Measurements from ENCODE around the gene NXT2.
"Not testable (repeated sequence)": the region's sequence is repeated elsewhere in the genome, so short reads cannot be mapped to it uniquely, and the experiment has no call there.

Gene NXT2

DNA sequence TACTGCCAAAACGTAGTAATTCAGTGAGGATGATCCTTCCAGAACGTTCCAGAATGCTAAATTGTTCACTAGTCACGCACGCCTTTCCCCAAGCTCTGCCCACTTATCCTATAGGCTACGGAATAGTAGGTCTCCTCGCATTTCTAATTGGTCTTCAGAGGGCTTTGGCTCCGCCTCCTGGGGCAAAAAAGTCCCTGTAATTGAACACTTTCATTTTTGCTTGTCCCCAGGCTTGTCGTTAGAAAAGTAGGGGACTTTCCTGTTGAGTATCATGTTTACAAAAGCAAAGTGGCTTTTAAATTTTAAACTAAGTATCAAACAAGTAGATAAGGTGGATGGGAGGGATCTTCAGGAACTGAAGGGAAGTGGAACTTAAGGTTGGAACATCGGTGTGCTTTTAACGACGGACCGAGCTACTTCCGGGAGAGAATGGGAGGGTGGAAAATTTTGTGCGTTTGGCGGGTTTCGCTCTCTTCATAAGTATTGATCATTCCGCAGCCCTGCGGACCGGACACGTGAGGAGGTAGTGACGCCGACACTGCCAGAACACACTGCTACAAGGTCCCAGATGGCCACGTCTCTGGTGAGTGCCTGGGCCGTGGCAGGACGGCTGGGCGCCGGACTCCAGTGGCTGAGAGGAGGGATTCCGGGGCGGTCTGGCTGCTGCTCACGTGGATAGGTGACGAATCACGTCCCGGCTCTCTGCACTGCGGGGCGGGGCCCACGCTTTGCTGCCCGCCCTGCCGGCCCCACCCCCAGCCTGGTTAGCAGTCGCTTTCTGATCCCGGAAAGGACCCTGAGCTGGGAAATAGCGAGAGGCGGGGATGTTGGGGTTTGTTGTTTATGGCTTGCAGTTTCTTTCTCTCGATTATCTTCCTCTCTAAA lies at the start of gene NXT2:
Gene NXT2, plus strand, starts transcription at position 406 of the 885 bp plus-strand sequence. Its CDS starts 163 bp downstream, at position 569.
- peak; percentile 84 for DNase-seq

DNA sequence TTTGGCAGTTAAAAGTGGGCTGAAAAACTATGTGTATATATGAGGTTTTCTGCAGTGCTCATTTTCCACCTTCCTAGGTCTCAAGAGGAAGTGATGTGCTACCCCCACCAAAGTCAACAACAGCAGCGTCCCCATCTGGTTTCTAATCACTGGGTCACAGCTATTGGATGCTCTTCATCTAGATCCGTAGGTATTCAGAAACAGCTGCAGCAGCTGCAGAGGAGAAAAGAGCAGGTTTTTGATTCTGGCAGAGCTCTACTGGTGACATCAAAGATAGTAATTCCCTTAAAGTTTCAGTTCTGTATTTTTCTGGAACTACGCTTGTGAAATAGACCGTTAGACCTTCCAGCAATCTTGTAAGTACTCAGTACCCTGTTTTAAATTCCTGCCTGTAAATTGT lies 49.0 kb upstream of the NXT2 start:
- DNase-seq, result no peak

DNA sequence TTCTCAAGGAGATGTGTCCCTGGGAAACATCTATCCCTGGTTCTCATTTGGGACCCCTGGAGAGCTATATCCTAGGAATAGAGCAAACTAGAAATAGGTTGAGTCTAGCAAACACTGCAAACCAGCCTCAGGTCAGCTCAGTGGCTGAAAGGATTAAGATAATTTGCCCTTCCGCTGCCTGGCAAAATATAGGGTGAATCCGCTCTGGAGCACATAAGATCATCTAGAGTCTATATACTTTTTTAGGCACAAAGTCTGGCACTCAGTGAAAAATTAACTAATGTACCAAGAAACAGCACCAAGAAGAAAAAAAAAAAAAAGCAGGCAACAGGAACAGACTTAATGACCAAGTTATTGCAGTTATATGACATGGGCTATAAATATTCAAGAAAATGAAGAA lies 47.5 kb upstream of the NXT2 start:
- DNase-seq, result no peak

DNA sequence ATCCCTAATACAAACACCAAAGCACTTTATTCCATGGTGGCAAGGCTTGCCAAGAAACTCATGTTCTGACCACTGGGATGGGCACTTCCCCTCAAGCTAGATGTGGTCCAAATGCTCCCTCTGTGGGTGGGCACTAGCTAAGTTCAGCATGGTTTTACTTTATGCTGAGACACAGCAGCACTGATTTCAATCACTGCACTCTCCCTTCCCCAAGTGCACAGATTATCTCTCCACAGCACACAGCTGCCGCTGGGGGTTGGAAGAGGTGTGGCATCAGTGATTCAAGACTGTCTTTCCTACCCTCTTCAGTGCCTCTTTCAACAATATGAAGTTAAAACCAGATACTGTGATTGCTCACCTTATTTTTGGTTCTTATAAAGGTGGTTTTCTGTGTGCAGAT lies 38.2 kb upstream of the NXT2 start:
- DNase-seq, result no peak

DNA sequence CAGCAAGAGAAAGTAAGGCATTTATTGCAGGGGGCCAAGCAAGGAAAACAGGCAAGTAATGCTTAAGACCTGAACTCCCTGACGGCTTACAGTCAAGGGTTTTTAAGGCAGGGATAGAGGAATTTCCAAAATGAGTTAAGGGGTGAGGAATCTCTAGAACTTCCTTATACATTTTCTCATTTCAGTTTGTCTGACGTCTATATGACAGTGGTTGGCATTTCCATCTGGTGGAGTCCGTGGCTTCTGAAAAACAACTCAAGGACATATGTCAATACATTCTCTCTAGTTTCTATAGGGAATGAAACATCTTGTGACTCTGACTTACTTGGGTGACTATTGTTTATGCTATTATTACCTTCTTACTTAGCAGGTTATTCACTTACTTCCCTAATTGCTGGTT lies 35.5 kb upstream of the NXT2 start:
- DNase-seq, result no peak

DNA sequence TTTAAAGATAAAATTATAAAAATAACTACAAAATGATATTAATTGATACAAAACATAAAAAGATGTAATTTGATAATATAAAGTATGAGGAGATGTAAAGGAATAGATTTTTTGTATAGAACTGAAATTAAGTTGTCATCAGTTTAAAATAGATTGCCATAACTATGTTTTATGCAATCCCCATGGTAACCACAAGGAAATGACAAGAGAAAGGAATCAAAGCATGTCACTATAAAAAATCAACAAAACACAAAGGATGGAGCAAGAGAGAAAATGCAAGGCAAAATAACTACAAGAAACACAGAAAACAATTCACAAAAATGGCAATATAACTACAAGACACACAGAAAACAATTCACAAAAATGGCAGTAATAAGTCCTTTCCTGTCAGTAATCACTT lies 27.7 kb upstream of the NXT2 start:
- DNase-seq, result no peak

DNA sequence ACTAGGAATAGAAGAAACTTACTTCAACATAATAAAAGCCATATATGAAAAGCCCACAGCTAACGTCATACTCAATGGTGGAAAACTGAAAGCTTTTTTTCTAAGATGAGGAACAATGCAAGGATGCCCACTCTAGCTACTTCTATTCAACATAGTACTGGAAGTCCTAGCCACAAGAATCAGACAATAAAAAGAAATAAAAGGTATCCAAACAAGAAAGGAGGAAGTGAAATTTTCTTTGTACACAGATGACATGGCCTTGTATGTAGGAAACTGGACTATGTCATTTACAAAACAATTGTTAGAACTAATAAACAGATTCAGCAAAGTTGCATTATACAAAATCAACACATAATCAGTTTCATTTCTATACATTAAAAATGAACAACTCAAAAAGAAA lies 25.5 kb upstream of the NXT2 start:
- DNase-seq, result no peak

DNA sequence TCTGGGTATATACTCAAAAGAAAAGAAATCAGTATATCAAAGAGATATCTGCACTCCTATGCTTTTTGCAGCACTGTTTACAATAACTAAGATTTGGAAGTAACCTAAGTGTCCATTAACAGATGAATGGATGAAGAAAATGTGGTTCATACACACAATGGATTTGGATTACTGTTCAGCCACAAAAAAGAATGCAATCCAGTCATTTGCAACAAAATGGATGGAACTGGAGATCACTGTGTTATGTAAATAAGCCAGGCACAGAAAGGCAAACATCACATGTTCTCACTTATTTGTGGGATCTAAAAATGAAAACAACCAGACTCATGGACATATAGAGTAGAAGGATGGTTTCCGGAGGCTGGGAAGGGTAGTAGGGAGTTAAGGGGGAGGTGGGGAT lies 17.6 kb upstream of the NXT2 start:
- no peak for DNase-seq

DNA sequence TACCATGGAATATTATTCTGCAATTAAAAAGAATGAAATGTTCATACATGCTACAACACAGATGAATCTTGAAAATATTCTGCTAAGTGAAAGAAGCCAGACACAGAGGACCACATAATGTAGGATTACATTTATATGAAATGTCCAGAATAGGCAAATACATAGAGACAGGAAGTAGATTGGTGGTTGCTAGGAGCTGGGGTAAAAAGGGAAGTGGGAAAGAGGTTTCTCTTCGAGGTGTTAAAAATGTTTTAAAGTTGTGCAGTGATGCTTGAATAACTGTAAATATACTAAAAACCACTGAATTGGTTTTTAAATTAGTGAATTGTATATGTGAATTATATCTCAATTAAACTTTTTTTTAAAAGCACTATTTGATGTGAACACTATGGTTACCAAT lies 3.6 kb upstream of the NXT2 start:
- no peak for DNase-seq

DNA sequence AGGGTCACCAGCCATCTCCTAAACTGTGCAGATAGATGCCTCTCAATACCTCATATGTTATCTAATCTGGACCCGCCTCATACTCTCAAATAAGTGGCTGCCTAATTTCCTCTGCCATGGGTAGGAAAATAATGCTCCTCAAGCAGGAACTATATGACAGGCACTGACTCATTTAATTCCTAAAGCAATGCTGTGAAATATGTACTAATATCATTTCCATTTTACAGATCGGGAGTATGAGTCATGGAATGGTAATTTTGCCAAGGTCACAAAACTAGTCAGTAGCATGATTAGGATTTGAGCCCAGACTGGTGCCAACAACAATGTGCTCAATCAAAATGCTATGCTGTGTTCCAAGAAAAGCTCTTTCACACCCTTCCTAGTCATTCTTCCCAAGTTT lies 3.0 kb upstream of the NXT2 start:
- DNase-seq, result no peak

DNA sequence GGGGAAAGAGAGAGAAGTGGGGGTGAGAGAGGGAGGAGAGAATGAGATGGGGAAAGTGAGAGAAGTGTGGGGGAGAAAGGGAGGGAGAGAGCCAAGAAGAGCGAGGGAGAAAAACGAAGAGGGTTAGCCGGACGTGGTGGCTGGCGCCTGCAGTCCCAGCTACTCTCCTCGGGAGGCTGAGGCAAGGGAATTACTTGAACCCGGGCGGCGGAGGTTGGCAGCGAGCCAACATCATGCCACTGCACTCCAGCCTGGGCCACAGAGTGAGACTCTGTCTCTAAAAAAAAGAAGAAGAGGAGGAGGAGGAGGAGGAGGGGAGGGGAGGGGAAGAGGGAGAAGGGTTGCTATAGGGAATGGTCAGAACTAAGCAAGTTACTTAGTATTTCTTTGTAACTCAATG lies 1.7 kb upstream of the NXT2 start:
- no peak for DNase-seq

DNA sequence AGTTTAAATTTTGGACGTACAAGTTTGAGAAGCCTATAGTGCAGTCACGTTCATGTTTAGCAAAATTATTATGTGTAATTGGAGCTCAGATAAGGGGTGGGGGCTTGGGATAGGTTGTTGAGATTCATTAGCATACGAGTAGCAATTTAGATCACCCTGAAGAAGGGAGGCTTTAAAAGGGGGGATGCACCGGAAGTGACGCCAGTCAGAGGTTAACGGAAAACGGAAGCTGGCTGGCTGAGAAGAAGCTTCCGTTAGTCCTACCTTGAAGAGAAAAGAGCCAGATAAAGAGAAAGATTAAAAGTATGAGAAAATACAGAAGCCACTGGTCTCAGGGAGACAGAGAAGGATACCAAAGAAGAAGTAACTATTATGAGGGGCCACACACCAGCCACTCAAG lies 1.1 kb upstream of the NXT2 start:
- no peak for DNase-seq

DNA sequence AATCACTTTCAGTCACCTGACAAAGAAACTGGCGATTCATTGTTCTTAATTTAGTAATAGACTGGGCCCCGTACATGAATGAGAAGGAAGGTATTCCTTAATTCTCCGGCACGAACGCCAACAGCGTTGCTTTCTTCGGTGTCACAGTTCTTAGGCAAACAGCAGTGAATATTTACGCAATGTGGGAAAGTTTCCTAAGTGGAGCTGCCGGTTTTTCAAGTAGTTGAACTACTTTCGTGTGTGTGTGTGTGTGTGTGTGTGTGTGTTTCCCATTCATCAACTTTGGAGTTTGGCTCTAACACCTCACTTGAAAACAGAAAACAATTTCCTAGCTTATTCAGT lies 651 bp downstream of the NXT2 start:
- no peak for DNase-seq

DNA sequence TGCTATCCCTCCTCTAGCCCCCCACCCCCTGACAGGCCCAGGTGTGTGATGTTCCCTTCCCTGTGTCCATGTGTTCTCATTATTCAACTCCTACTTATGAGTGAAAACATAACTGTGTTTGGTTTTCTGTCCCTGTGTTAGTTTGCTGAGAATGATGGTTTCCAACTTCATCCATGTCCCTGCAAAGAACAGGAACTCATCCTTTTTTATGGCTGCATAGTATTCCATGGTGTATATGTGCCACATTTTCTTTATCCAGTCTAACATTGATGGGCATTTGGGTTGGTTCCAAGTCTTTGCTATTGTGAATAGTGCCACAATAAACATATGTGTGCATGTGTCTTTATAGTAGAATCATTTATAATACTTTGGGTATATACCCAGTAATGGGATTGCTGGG lies 2.4 kb downstream of the NXT2 start:
- DNase-seq, result not testable (repeated sequence)

DNA sequence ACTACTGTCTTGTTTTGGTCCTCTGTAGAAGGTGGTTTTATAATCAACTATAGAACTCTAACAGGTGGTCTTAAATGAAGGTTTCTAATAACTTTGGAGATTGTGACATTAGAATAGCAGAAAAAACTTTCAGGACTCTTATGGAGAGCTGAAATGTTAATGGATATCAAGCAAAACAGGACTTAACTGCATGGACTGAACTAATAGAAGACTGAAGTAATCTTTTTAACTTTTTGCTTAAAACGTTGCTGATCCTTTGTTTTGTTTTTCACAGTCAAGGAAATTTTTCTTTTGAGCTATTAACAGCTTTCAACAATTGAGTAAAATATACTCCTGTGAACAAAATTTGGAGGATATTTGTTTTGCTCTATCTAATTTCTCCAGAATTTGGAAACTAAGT lies 17.2 kb downstream of the NXT2 start:
- DNase-seq, result no peak

DNA sequence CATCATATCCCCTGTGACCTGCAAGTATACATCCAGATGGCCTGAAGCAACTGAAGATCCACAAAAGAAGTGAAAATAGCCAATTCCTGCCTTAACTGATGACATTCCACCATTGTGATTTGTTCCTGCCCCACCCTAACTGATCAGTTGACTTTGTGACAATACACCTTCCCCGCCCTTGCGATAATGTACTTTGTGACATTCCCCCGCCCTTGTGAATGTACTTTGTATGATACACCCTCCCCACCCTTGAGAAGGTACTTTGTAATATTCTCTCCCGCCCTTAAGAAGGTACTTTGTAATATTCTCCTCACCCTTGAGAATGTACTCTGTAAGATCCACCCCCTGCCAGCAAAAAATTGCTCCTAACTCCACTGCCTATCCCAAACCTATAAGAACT lies 39.4 kb downstream of the NXT2 start:
- not testable (repeated sequence) for DNase-seq

DNA sequence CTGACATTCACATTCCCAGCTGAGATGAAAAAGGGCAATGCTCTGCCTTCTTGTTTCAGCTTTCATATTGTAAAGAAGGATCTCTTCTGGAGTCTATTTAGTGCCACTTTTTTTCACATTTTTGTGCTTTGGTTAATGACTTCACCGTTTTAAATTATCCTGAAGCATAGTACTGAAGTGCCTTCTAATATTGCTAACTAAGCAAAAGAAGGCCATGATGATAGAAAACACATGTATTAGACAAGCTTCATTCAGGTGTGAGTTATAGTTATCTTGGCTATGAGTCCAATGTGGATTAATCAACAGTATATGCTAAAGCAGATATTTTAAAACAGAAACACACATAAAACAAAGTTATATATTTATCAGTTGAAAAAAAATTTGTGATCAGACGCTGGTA lies 40.4 kb downstream of the NXT2 start:
- DNase-seq, result no peak

DNA sequence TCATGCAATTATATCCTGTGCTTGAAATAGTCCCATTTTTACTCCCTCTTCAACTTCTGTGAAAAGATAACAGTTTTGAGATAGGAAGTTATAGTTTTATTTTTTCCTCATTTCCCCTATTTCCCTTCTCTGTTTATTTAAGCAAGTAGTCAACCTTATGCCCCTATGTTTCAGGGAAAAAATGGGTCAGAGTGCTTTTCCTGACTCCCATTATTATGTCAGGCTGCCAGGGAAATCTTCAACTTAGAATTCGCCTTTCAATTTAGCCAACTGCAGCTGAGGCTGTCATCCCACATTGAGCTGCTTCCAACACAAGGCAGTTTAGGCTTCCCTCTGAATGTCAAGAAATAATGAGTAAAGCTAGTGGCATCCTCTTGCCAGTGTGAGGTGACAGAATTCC lies 42.3 kb downstream of the NXT2 start:
- DNase-seq, result no peak

DNA sequence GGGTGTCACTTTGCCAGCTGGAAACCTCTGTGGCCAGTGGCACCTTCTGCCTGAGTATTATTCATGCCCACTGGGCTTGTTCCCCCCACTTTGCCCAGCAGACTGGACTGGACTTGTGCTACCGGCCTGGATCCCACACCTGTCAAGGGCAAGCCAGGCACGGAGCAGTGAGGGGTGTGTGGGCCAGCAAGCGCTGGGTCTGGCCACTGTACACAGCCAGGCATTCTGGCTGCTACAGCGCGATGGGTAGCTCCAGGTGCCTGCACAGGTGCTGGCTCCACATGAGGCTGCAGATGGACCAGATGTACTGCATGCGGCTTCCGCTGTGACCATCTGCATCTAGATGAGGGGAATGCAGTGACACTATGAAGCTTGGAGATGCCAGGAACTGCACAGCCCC lies 48.8 kb downstream of the NXT2 start:
- DNase-seq, result no peak

DNA sequence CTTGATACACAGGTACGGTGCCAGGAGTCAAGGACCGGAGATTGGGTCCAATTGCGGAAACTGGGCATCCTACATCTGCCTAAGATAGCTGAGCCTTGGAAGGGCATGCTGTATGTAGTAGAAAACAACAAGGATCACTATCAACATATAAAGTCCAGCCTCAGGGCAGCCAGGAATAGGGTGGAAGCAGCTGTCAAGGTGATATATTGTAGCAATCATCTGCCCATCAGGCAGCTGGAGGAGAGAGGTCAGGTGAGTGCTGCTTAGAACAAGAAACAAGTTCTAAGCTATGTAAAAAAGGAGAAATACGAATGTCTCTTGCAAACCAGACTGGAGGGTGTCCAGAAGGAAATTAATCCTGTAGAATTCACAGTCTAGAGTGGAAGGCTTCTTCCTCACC lies 53.5 kb downstream of the NXT2 start:
- DNase-seq, result no peak

All from stimulated activated CD8-positive, alpha-beta memory T cell treated with anti-CD3 and anti-CD28 coated beads, Interleukin-4, amount 100 ng/mL, for 48 hours (primary cell).